Suprapubic skin (tissue), 4 donors: Measurements from ENCODE around the gene SLC36A2. TPM values are rescaled to one million over a fixed set of nuclear protein-coding genes. Genes with fewer than 3 reads are reported as not detected.

Source experiments
- DNase-seq, 2 donors: peaks; one replicate each; pipeline ENCODE4 v3.0.0-alpha.2; 2019; ENCODE audit warnings: low spot score in 2 of 2
- H3K27ac ChIP-seq: fragments of 200-600 bp; sonication (generic); one replicate; pipeline ENCODE4 v1.5.1; 2019
- H3K27me3 ChIP-seq: fragments of 200-600 bp; sonication (generic); one replicate; pipeline ENCODE4 v1.5.1; 2019
- H3K36me3 ChIP-seq: fragments of 200-600 bp; sonication (generic); one replicate; pipeline ENCODE4 v1.5.1; 2019
- H3K4me1 ChIP-seq: fragments of 200-600 bp; sonication (generic); one replicate; pipeline ENCODE4 v1.5.1; 2019
- H3K4me3 ChIP-seq: fragments of 200-600 bp; sonication (generic); one replicate; pipeline ENCODE4 v1.5.1; 2019; ENCODE audit warnings: mild to moderate bottlenecking
- H3K9me3 ChIP-seq: fragments of 200-600 bp; sonication (generic); one replicate; pipeline ENCODE4 v1.5.1; 2019
- CTCF ChIP-seq, 2 donors: fragments of 200-600 bp in 1 of 2; fragments of 450-650 bp in 1 of 2; sonication (generic) in 1 of 2; IDR thresholded peaks; one replicate each; pipeline ENCODE4 v1.5.1; 2016 to 2019; ENCODE audit warnings: antibody characterized with exemption in 2 of 2, mild to moderate bottlenecking in 1 of 2, moderate library complexity in 1 of 2
- EP300 ChIP-seq: sonication (generic); formaldehyde crosslinking; IDR thresholded peaks from one replicate; pipeline ENCODE4 v1.6.1; 2017; ENCODE audit warnings: antibody characterized with exemption
- POLR2A ChIP-seq, 2 donors: fragments of 450-650 bp; IDR thresholded peaks; one replicate each; pipeline ENCODE4 v1.6.1; 2017; ENCODE audit warnings: antibody characterized with exemption in 2 of 2, mild to moderate bottlenecking in 2 of 2, moderate library complexity in 2 of 2
- POLR2AphosphoS5 ChIP-seq, 3 donors: sonication (generic); formaldehyde crosslinking; IDR thresholded peaks; one replicate each; pipeline ENCODE4 v1.6.1; 2017; ENCODE audit warnings: antibody characterized with exemption in 3 of 3
- WGBS: methylation state at CpG from one replicate; pipeline ENCODE4 v1.1.5; 2018; 5-methylcytosine and 5-hydroxymethylcytosine counted together
- total RNA-seq, 4 donors: library from RNA; depleted of rRNA; stranded (reverse); fragments of >200 nt; gene quantifications; one replicate each; pipeline ENCODE4 v1.1.0, GENCODE V29; 2016

Gene SLC36A2
- total RNA-seq, 4 donors from 2014 or later, result not detected

- Histone ChIP-seq H3K9me3 (no peaks in the 10 kb centered on the region), H3K27me3 (no peaks in the 10 kb centered on the region), H3K4me1 (no peaks in the 10 kb centered on the region), H3K4me3 (no peak overlapping the region), H3K36me3 (no peaks in the 10 kb centered on the region), H3K27ac (no peak overlapping the region)
- WGBS, result 88% methylated on average over 2 of the region's 2 CpGs
- no peak for DNase-seq
- TF ChIP-seq POLR2AphosphoS5 (IDR thresholded peaks at IDR 0.05), result no peak
- no peak for TF ChIP-seq POLR2A (IDR thresholded peaks at IDR 0.05)
- no peak for TF ChIP-seq EP300
- no peak for TF ChIP-seq CTCF (IDR thresholded peaks at IDR 0.05)
Measured at GRCh38 chr5:151332857-151333256, 14.5 kb downstream of the SLC36A2 start.

- Histone ChIP-seq H3K27ac (no peak overlapping the region), H3K36me3 (no peaks in the 10 kb centered on the region), H3K4me1 (no peaks in the 10 kb centered on the region), H3K9me3 (no peaks in the 10 kb centered on the region), H3K4me3 (no peak overlapping the region), H3K27me3 (no peaks in the 10 kb centered on the region)
- TF ChIP-seq EP300 (no peak), POLR2AphosphoS5 (IDR thresholded peaks at IDR 0.05) (no peak), POLR2A (IDR thresholded peaks at IDR 0.05) (no peak), CTCF (IDR thresholded peaks at IDR 0.05) (no peak)
- 61% methylated on average over 4 of the region's 4 CpGs for WGBS
- DNase-seq, result no peak
Measured at GRCh38 chr5:151328734-151329133, 18.6 kb downstream of the SLC36A2 start.

- H3K27ac ChIP-seq, result no peak overlapping the region
- H3K36me3 ChIP-seq, result no peaks in the 10 kb centered on the region
- no peak for DNase-seq
- 83% methylated on average over 2 of the region's 2 CpGs for WGBS
- H3K9me3 ChIP-seq, result no peaks in the 10 kb centered on the region
- TF ChIP-seq EP300, result no peak
- no peak for TF ChIP-seq CTCF (IDR thresholded peaks at IDR 0.05)
- TF ChIP-seq POLR2AphosphoS5 (IDR thresholded peaks at IDR 0.05), result no peak
- TF ChIP-seq POLR2A (IDR thresholded peaks at IDR 0.05), result no peak
- H3K27me3 ChIP-seq, result no peaks in the 10 kb centered on the region
- H3K4me3 ChIP-seq, result no peak overlapping the region
- H3K4me1 ChIP-seq, result no peaks in the 10 kb centered on the region
Measured at GRCh38 chr5:151327585-151327984, 19.8 kb downstream of the SLC36A2 start.

- no peak for TF ChIP-seq POLR2A (IDR thresholded peaks at IDR 0.05)
- TF ChIP-seq CTCF (IDR thresholded peaks at IDR 0.05), result no peak
- TF ChIP-seq EP300, result no peak
- no peak for TF ChIP-seq POLR2AphosphoS5 (IDR thresholded peaks at IDR 0.05)
Measured at GRCh38 chr5:151326266-151326665, 21.1 kb downstream of the SLC36A2 start.

GRCh38 chr5:151320481-151320880 is 26.9 kb downstream of the SLC36A2 start:
- no peak for TF ChIP-seq POLR2AphosphoS5 (IDR thresholded peaks at IDR 0.05)
- no peak for TF ChIP-seq EP300
- no peak for TF ChIP-seq POLR2A (IDR thresholded peaks at IDR 0.05)
- TF ChIP-seq CTCF (IDR thresholded peaks at IDR 0.05), result no peak
- WGBS, result 98% methylated on average over 4 of the region's 4 CpGs

More at GRCh38 chr5:151326266-151326665, 21.1 kb downstream of the SLC36A2 start:
- H3K27me3 ChIP-seq, result no peaks in the 10 kb centered on the region
- no peaks in the 10 kb centered on the region for H3K4me1 ChIP-seq
- no peak for DNase-seq
- WGBS, result 90% methylated on average over 3 of the region's 3 CpGs
- no peak overlapping the region for H3K27ac ChIP-seq
- H3K36me3 ChIP-seq, result no peaks in the 10 kb centered on the region
- H3K4me3 ChIP-seq, result no peak overlapping the region
- H3K9me3 ChIP-seq, result no peaks in the 10 kb centered on the region

More at GRCh38 chr5:151320481-151320880, 26.9 kb downstream of the SLC36A2 start:
- Histone ChIP-seq H3K9me3 (no peaks in the 10 kb centered on the region), H3K27me3 (no peaks in the 10 kb centered on the region), H3K4me3 (no peak overlapping the region), H3K36me3 (no peaks in the 10 kb centered on the region), H3K4me1 (no peaks in the 10 kb centered on the region), H3K27ac (no peak overlapping the region)
- DNase-seq, result no peak
